GM12865 (cell line): ENCODE results near the gene DNAH9.

ENCODE experiments used
- DNase-seq: peaks from one replicate; pipeline ENCODE4 v3.0.0; 2010; ENCODE audit warnings: low read depth
- H3K4me3 ChIP-seq: 2 replicates; pipeline ENCODE4 v1.5.1; 2011; ENCODE audit warnings: mild to moderate bottlenecking, low read depth, low read length, control low read depth
- CTCF ChIP-seq: IDR thresholded peaks from 2 replicates; pipeline ENCODE4 v1.5.1; 2011; ENCODE audit warnings: low read length, control low read depth, low read depth, inconsistent platforms; ENCODE audit not compliant: insufficient read depth; ENCODE audit errors: missing control alignments

DNAH9 gene

GRCh38 chr17:11707586-11707985, 109.3 kb downstream of the DNAH9 start:
- no peak overlapping the region for H3K4me3 ChIP-seq
- TF ChIP-seq CTCF = no peak
- DNase-seq = no peak

GRCh38 chr17:11712456-11712855, 114.2 kb downstream of the DNAH9 start:
- TF ChIP-seq CTCF = no peak
- DNase-seq = no peak

GRCh38 chr17:11719203-11719602, 120.9 kb downstream of the DNAH9 start:
- no peak for TF ChIP-seq CTCF
- H3K4me3 ChIP-seq = no peak overlapping the region
- no peak for DNase-seq

More at GRCh38 chr17:11712456-11712855, 114.2 kb downstream of the DNAH9 start:
- H3K4me3 ChIP-seq = no peak overlapping the region

GRCh38 chr17:11719856-11720255, 121.6 kb downstream of the DNAH9 start:
- no peak for DNase-seq

GRCh38 chr17:11720816-11721215, 122.5 kb downstream of the DNAH9 start:
- peak; percentile 42 for DNase-seq
- H3K4me3 ChIP-seq = no peak overlapping the region
- no peak for TF ChIP-seq CTCF

More at GRCh38 chr17:11719856-11720255, 121.6 kb downstream of the DNAH9 start:
- H3K4me3 ChIP-seq = no peak overlapping the region
- no peak for TF ChIP-seq CTCF

- DNase-seq = no peak
- no peak overlapping the region for H3K4me3 ChIP-seq
- no peak for TF ChIP-seq CTCF
Measured at GRCh38 chr17:11730747-11731146, 132.5 kb downstream of the DNAH9 start.

- TF ChIP-seq CTCF = no peak
- H3K4me3 ChIP-seq = no peak overlapping the region
- no peak for DNase-seq
Measured at GRCh38 chr17:11736613-11737312, 138.5 kb downstream of the DNAH9 start.
